ENCODE results near the gene PIK3CA.

The PIK3CA gene

GRCh38 chr3:179278932-179279693 is 131.0 kb downstream of the PIK3CA start:
- TF ChIP-seq, protein P1, sequence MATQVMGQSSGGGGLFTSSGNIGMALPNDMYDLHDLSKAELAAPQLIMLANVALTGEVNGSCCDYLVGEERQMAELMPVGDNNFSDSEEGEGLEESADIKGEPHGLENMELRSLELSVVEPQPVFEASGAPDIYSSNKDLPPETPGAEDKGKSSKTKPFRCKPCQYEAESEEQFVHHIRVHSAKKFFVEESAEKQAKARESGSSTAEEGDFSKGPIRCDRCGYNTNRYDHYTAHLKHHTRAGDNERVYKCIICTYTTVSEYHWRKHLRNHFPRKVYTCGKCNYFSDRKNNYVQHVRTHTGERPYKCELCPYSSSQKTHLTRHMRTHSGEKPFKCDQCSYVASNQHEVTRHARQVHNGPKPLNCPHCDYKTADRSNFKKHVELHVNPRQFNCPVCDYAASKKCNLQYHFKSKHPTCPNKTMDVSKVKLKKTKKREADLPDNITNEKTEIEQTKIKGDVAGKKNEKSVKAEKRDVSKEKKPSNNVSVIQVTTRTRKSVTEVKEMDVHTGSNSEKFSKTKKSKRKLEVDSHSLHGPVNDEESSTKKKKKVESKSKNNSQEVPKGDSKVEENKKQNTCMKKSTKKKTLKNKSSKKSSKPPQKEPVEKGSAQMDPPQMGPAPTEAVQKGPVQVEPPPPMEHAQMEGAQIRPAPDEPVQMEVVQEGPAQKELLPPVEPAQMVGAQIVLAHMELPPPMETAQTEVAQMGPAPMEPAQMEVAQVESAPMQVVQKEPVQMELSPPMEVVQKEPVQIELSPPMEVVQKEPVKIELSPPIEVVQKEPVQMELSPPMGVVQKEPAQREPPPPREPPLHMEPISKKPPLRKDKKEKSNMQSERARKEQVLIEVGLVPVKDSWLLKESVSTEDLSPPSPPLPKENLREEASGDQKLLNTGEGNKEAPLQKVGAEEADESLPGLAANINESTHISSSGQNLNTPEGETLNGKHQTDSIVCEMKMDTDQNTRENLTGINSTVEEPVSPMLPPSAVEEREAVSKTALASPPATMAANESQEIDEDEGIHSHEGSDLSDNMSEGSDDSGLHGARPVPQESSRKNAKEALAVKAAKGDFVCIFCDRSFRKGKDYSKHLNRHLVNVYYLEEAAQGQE (IDR thresholded peaks at IDR 0.05; ENCODE audit: insufficient read depth in 1 of 2, low read depth in 2 of 2, low read length in 2 of 2): no peak
- TF ChIP-seq FOXP2 (optimal IDR thresholded peaks at IDR 0.05; ENCODE audit: borderline replicate concordance, extremely low read depth, extremely low read length, insufficient read depth) (no peak), SIN3A (IDR thresholded peaks at IDR 0.05; ENCODE audit: borderline replicate concordance, insufficient read depth, low read length) (no peak), POLR2AphosphoS5 (IDR thresholded peaks at IDR 0.05; ENCODE audit: low read depth, low read length) (no peak), TAF1 (IDR thresholded peaks at IDR 0.05; ENCODE audit: borderline replicate concordance, insufficient read depth, low read length) (no peak)

- TF ChIP-seq FOXP2 (optimal IDR thresholded peaks at IDR 0.05; ENCODE audit: borderline replicate concordance, extremely low read depth, extremely low read length, insufficient read depth) (no peak), TAF1 (IDR thresholded peaks at IDR 0.05; ENCODE audit: borderline replicate concordance, insufficient read depth, low read length) (no peak), SIN3A (IDR thresholded peaks at IDR 0.05; ENCODE audit: borderline replicate concordance, insufficient read depth, low read length) (no peak), POLR2AphosphoS5 (IDR thresholded peaks at IDR 0.05; ENCODE audit: low read depth, low read length) (no peak)
- TF ChIP-seq, protein P1 (IDR thresholded peaks at IDR 0.05; ENCODE audit: insufficient read depth in 1 of 2, low read depth in 2 of 2, low read length in 2 of 2): no peak
These were observed 131.7 kb downstream of the PIK3CA start for GRCh38 chr3:179279837-179280236.

DNA sequence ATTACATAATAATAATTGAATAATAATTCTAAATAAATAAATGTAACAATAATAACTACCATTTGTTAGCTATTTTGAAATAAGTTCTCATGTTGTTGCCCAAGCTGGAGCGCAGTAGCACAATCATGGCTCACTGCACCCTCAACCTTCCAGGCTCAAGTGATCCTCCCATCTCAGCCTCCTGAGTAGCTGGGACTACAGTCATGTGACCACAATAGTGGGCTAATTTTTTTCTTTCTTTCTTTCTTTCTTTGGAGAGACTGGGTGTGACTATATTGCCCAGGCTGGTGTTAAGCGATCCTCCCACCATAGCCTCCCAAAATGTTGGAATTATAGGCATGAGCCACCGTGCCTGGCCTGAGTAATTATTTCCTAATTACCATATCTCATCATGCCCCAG is 133.7 kb downstream of the PIK3CA start:
- TF ChIP-seq SIN3A (IDR thresholded peaks at IDR 0.05; ENCODE audit: borderline replicate concordance, insufficient read depth, low read length) (no peak), TAF1 (IDR thresholded peaks at IDR 0.05; ENCODE audit: borderline replicate concordance, insufficient read depth, low read length) (no peak), FOXP2 (optimal IDR thresholded peaks at IDR 0.05; ENCODE audit: borderline replicate concordance, extremely low read depth, extremely low read length, insufficient read depth) (no peak), POLR2AphosphoS5 (IDR thresholded peaks at IDR 0.05; ENCODE audit: low read depth, low read length) (no peak)
- TF ChIP-seq, protein P1 (IDR thresholded peaks at IDR 0.05; ENCODE audit: insufficient read depth in 1 of 2, low read depth in 2 of 2, low read length in 2 of 2): no peak

DNA sequence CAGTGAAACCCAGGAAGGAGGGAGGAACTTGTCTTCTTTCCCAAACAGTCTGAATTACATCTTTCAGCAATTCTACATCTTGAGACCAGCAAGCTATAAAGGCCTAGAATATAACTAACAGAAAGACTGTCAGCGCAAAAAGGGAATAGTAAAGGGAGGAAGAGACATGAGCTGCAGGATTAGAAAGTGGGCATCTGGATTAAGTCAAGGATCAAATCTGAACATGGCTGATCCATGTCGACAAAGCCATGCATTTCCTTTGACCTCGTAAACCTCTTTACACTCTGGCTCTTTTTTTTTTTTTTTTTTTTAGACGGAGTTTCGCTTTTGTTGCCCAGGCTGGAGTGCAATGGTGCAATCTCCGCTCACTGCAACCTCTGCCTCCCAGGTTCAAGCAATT is 138.2 kb downstream of the PIK3CA start:
- TF ChIP-seq SIN3A (IDR thresholded peaks at IDR 0.05; ENCODE audit: borderline replicate concordance, insufficient read depth, low read length): no peak
- no peak for TF ChIP-seq POLR2AphosphoS5 (IDR thresholded peaks at IDR 0.05; ENCODE audit: low read depth, low read length)
- TF ChIP-seq, protein P1 (IDR thresholded peaks at IDR 0.05; ENCODE audit: insufficient read depth in 1 of 2, low read depth in 2 of 2, low read length in 2 of 2): no peak
- TF ChIP-seq TAF1 (IDR thresholded peaks at IDR 0.05; ENCODE audit: borderline replicate concordance, insufficient read depth, low read length): no peak
- no peak for TF ChIP-seq FOXP2 (optimal IDR thresholded peaks at IDR 0.05; ENCODE audit: borderline replicate concordance, extremely low read depth, extremely low read length, insufficient read depth)
